Neural cell (in vitro differentiated cells): ENCODE results near the gene ST7L.

Experiments
- CTCF ChIP-seq: fragments of 450-650 bp; IDR thresholded peaks from 2 replicates; pipeline ENCODE4 v1.5.1; 2014; ENCODE audit warnings: antibody characterized with exemption, mild to moderate bottlenecking, moderate library complexity; ENCODE audit not compliant: poor library complexity, severe bottlenecking
- EP300 ChIP-seq: fragments of 450-650 bp; conservative IDR thresholded peaks from 2 replicates; pipeline ENCODE4 v1.6.1; 2014; ENCODE audit warnings: antibody characterized with exemption, mild to moderate bottlenecking, moderate library complexity; ENCODE audit not compliant: poor library complexity, severe bottlenecking
- POLR2AphosphoS5 ChIP-seq: IDR thresholded peaks from 2 replicates; pipeline ENCODE4 v1.6.1; 2012

- TF ChIP-seq CTCF (no peak), EP300 (peak; percentile 18), POLR2AphosphoS5 (no peak)
Measured at GRCh38 chr1:112508278-112509004, 110.5 kb downstream of the ST7L start, which contains the start of gene WNT2B.
